Activated naive CD4-positive, alpha-beta T cell treated with anti-CD3 and anti-CD28 coated beads for 36 hours (primary cell): Measurements from ENCODE around the gene TBRG4. TPM values are rescaled to one million over a fixed set of nuclear protein-coding genes. Genes with fewer than 3 reads are reported as not detected.

Source experiments
- CTCF ChIA-PET: fragments of 350-600 bp; sonication (Branson Sonifier 250); formaldehyde crosslinking; loops from one replicate; lab custom pipeline; 2021; ENCODE audit warnings: antibody characterized with exemption; lab: Charles Lee
- DNase-seq: peaks from one replicate; pipeline ENCODE4 v3.0.0-alpha.2; 2020
- H3K27ac Mint-ChIP-seq: one replicate; pipeline ENCODE4 v1.8.0; 2021; ENCODE audit warnings: mild to moderate bottlenecking, mixed read lengths
- H3K27me3 Mint-ChIP-seq: one replicate; pipeline ENCODE4 v1.8.0; 2021; ENCODE audit warnings: low read depth, mixed read lengths
- H3K36me3 Mint-ChIP-seq: one replicate; pipeline ENCODE4 v1.8.0; 2021; ENCODE audit warnings: low read depth, mixed read lengths
- H3K4me1 Mint-ChIP-seq: one replicate; pipeline ENCODE4 v1.8.0; 2021; ENCODE audit warnings: low read depth, mixed read lengths
- H3K4me3 Mint-ChIP-seq: one replicate; pipeline ENCODE4 v1.8.0; 2021; ENCODE audit warnings: mild to moderate bottlenecking, moderate library complexity, mixed read lengths
- H3K9me3 Mint-ChIP-seq: one replicate; pipeline ENCODE4 v1.8.0; 2021; ENCODE audit warnings: mixed read lengths
- intact Hi-C: fragments of 100-400 bp; cut with micrococcal nuclease; formaldehyde crosslinking; loops from one replicate; pipeline ENCODE4 v1.15.1; 2023
- total RNA-seq, 2 experiments: library from RNA; stranded (reverse); gene quantifications; one replicate each; pipeline ENCODE4 v1.2.3, GENCODE V29; 2021

Gene TBRG4
- total RNA-seq, 2 experiments from 2014 or later: 127 to 136 TPM

DNA sequence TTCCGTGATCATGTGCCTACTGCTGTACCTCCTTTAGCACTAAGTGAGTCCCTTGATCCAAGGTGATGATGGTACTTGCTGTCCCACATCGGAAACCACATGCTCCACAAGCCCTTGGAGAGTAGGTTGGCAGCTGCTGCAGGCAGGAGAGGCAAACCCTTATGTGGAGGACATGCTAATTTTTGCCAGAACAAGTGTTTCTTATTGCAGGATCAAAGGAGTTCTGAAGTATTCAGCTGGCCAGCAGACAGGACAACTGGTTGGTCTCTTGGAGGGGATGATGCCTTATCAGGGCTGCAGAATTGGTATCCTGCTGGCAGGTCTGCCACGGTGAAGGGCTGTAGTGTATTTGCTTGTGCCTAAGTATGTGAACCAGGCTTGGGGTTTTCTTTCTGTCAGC, 59.5 kb downstream of the TBRG4 start:
- Mint-ChIP-seq H3K27me3 (no peaks in the 10 kb centered on the region), H3K9me3 (no peaks in the 10 kb centered on the region), H3K27ac (no peak overlapping the region), H3K36me3 (peaks cover 25% of the 10 kb centered on the region), H3K4me1 (peaks cover 57% of the 10 kb centered on the region), H3K4me3 (no peak overlapping the region)
- intact Hi-C loops: no loop called here
- no peak for DNase-seq
- CTCF ChIA-PET: interaction anchor here (0.8 to 1.6 kb wide), 2 partner anchors 16 to 35 kb away, joined by 3 to 6 read pairs; no protein-coding TSS in a partner anchor

DNA sequence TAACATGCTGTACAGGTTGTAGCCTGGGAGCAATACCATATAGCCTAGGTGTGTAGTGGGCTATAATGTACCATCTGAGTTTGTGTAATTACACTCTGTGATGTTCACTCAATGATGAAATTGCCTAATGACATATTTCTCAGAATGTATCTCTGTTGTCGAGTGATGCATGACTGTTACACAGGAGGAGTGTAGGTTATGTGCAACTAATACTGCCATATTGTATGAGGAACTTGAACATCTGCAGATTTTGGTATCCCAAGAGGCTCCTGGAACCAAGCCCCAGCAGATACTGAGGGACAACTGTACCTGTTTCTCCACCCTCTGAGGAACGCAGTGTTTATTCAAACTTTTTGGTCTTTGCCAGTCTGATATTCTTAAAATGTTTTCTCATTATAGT, 61.3 kb downstream of the TBRG4 start:
- Mint-ChIP-seq H3K27ac (peak overlapping the region; percentile 21), H3K9me3 (no peaks in the 10 kb centered on the region), H3K27me3 (no peaks in the 10 kb centered on the region), H3K4me1 (peaks cover 45% of the 10 kb centered on the region), H3K4me3 (no peak overlapping the region), H3K36me3 (peaks cover 23% of the 10 kb centered on the region)
- CTCF ChIA-PET: no interaction called here
- intact Hi-C loops: no loop called here
- DNase-seq: no peak

Other genes with a start within 250 kb of the TBRG4 start
- 10 to 100 TPM; 12.9 to 13.1 TPM for gene PURB, start 226.2 kb downstream of the TBRG4 start, total RNA-seq
- 100 to 1,000 TPM; 391 to 406 TPM for gene MYO1G, start 132.7 kb downstream of the TBRG4 start, total RNA-seq
- 10 to 100 TPM; 87.9 to 88.3 TPM for gene CCM2, start 111.5 kb downstream of the TBRG4 start, total RNA-seq
- under 1 TPM; 0.05 TPM for gene NACAD, start 22.7 kb downstream of the TBRG4 start, total RNA-seq
- not detected for gene RAMP3, start 46.1 kb upstream of the TBRG4 start, total RNA-seq